ENCODE results near the gene MYLK2.

Gene MYLK2

GRCh38 chr20:31871618-31871954 lies 52.4 kb downstream of the MYLK2 start:
- DNase-seq (ENCODE audit: low read depth in 2 of 2), result no peak

- no peak for DNase-seq (ENCODE audit: low read depth in 2 of 2)
These were observed 53.2 kb downstream of the MYLK2 start for GRCh38 chr20:31872406-31872805.

GRCh38 chr20:31875671-31876070 lies 56.5 kb downstream of the MYLK2 start:
- DNase-seq (ENCODE audit: low read depth in 2 of 2), result no peak

GRCh38 chr20:31877684-31878083 lies 58.5 kb downstream of the MYLK2 start:
- no peak for DNase-seq (ENCODE audit: low read depth in 2 of 2)

GRCh38 chr20:31879143-31879987 lies 60.2 kb downstream of the MYLK2 start:
- peak; percentile 50 to 68 for DNase-seq (ENCODE audit: low read depth in 2 of 2)

- DNase-seq (ENCODE audit: low read depth in 2 of 2), result no peak
These were observed 62.8 kb downstream of the MYLK2 start for GRCh38 chr20:31881945-31882344.

DNA sequence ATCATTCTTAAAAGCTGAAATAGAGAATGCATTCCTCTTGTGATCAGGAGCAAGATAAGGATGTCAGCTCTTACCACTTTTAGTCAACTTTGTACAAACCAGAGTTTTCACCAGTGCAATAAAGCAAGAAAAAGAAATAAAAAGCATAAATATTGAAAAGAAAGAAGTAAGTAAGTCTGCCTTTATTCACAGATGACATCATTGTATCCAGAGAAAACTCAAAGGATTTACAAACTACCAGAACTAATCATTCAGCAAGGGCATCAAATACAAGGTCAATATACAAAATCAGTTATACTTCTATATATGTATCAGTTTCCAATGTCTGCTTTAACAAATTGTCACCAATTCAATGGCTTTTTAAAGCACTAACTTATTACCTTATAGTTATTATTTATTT lies 64.7 kb downstream of the MYLK2 start:
- DNase-seq (ENCODE audit: low read depth in 2 of 2), result no peak

Data from stimulated activated CD4-positive, alpha-beta T cell treated with anti-CD3 and anti-CD28 coated beads, Interleukin-1b, Interleukin-23, amount 100 ng/mL, for 4 hours (primary cell).